ENCODE results near the gene CSGALNACT2.

The CSGALNACT2 gene

DNA sequence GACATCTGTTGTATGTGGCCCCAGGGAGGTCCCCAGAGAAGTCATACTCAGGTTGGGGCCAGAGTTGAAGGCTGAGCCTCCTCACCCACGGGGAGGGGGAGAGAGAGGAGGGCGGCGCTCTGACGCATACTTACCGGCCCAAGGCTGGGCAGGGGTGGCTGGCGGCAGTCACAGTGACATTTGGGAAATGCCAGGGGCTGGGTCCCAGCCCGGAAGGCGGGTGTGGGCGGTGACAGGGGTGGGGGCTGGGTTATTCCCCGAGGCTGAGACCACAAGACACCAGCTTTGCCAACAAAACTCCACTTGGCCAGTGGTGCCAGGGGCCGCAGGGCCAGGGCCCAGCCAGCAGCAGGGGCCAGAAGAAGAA, 87.5 kb downstream of the CSGALNACT2 start:
- Histone ChIP-seq H3K9ac (ENCODE audit: low read depth, low read length) (no peak overlapping the region), H3K9me3 (ENCODE audit: insufficient read depth, low read depth, low read length) (no peaks in the 10 kb centered on the region), H3K27ac (ENCODE audit: low read length) (no peak overlapping the region), H3K36me3 (ENCODE audit: insufficient read depth, low read depth, low read length) (no peaks in the 10 kb centered on the region), H3K4me1 (ENCODE audit: insufficient read depth, low read length) (no peaks in the 10 kb centered on the region), H3K4me3 (ENCODE audit: low read length) (no peak overlapping the region), H3K27me3 (ENCODE audit: insufficient read depth, low read length) (peaks cover 44% of the 10 kb centered on the region)

DNA sequence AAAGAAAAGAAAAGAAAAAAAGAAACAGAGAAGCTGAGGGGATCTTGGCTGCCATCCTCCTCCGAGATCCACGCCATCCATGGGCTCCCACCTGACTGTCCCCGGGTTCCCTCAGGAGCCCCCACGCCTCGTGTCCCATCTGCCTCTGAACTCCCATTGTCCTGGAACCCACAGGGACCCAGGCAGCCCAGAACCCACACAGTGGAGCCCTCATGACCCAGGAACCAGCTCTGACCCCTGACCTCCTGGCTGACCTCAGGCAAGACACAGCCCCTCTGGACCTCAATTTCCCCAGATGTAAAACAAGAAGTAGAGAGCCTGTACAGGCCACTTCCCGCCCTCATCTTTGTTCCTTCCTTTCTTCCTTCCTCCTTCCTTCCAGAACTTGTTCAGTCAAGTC, 88.2 kb downstream of the CSGALNACT2 start:
- H3K27me3 ChIP-seq (ENCODE audit: insufficient read depth, low read length), result peaks cover 51% of the 10 kb centered on the region
- H3K36me3 ChIP-seq (ENCODE audit: insufficient read depth, low read depth, low read length), result no peaks in the 10 kb centered on the region
- no peak overlapping the region for H3K4me3 ChIP-seq (ENCODE audit: low read length)
- H3K27ac ChIP-seq (ENCODE audit: low read length), result no peak overlapping the region
- H3K9me3 ChIP-seq (ENCODE audit: insufficient read depth, low read depth, low read length), result no peaks in the 10 kb centered on the region
- H3K9ac ChIP-seq (ENCODE audit: low read depth, low read length), result no peak overlapping the region
- no peaks in the 10 kb centered on the region for H3K4me1 ChIP-seq (ENCODE audit: insufficient read depth, low read length)

DNA sequence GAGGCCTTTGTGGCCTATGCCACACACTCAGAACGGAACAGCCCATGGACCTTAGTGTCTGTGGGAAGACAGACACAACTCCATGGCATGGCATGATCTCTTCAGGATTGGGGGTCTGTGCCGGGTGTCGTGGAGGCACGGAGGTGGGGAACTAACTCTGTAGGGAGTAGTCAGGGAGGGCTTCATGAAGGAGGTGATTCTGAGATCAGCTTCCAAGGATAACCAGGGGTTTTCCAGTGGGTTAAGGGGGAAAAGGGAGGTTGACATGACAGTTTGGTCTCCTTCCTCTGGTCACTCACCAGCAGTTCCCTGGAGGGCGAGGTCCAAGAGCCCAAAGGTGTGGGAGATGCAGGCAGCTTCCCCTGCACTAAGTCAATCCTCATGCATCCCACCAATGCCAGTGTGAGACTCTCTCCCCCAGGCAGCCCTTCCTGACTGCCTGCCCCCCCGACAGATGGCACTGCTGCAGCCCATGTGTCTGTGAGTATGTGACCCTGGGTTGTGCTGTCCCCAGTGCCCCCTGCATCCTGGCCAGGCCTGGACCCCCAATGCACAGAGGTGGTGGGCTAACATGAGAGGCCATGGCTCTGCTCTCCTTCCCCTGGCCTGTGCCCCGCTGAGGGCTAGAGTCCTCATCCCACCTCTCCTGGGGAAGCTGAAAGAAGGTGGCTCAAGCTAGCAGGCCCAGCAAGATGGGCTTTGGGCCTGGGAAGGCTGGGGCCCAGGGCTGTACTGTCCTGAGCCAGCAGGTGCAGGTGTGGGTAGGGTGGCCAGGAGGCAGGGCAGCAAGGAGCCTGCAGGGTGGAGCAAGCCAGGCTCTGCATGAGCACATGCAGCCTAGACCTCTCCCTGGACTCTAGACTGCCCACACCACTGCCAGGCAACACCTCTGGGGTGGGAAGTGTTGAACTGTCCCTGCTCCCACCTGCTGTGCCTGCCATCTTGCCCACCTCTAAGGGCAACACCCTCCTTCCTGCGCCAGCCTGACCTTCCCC, 88.9 kb downstream of the CSGALNACT2 start:
- Histone ChIP-seq H3K27ac (ENCODE audit: low read length) (no peak overlapping the region), H3K4me1 (ENCODE audit: insufficient read depth, low read length) (no peaks in the 10 kb centered on the region), H3K27me3 (ENCODE audit: insufficient read depth, low read length) (peaks cover 57% of the 10 kb centered on the region), H3K36me3 (ENCODE audit: insufficient read depth, low read depth, low read length) (no peaks in the 10 kb centered on the region), H3K9me3 (ENCODE audit: insufficient read depth, low read depth, low read length) (no peaks in the 10 kb centered on the region), H3K4me3 (ENCODE audit: low read length) (no peak overlapping the region), H3K9ac (ENCODE audit: low read depth, low read length) (no peak overlapping the region)

DNA sequence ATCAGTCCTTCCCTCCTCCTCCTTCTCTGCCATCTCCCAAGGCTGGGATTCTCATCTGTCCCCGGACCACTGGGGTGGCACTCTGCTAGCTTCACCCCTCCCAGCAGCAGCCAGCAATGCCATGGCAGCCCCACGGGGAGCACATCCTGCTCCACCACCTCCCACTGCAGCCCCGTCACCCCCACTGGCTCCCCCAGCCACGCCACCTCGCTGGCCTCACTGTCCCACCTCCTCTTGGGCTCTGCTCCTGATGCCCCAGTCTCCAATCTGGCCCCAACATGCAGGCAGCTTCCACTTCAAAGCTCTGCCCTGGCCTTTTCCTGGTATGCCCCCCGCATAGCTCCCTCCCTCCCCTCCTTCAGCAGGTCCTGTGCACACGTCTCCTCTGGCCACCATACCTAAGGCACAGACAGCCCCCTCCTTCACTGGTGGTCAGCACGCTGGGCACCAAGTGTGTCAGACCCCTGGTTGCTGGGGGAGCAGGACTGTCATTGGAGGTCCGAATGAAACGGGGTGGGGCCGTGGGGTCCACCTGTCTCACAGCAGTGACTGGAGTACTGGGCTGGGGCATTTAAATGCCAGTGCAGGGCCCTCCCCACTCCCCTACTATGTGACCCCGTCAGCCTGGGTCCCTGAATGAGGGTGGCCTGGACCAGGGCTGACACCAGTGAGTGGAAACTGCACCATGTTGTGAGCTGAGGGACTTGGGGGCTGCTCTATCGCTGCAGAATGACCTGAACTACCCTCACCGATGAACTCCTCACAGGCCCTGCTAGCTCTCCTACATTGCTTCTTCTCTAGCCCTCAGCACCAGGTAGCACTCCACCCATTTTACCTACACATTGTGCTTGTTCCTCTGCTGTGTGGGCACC, 89.9 kb downstream of the CSGALNACT2 start:
- H3K36me3 ChIP-seq (ENCODE audit: insufficient read depth, low read depth, low read length), result no peaks in the 10 kb centered on the region
- no peaks in the 10 kb centered on the region for H3K4me1 ChIP-seq (ENCODE audit: insufficient read depth, low read length)
- peaks cover 63% of the 10 kb centered on the region for H3K27me3 ChIP-seq (ENCODE audit: insufficient read depth, low read length)
- H3K9me3 ChIP-seq (ENCODE audit: insufficient read depth, low read depth, low read length), result no peaks in the 10 kb centered on the region
- H3K9ac ChIP-seq (ENCODE audit: low read depth, low read length), result no peak overlapping the region
- H3K4me3 ChIP-seq (ENCODE audit: low read length), result peak overlapping the region; percentile 57; the same call in 1 of the 2 replicates
- H3K27ac ChIP-seq (ENCODE audit: low read length), result no peak overlapping the region

DNA sequence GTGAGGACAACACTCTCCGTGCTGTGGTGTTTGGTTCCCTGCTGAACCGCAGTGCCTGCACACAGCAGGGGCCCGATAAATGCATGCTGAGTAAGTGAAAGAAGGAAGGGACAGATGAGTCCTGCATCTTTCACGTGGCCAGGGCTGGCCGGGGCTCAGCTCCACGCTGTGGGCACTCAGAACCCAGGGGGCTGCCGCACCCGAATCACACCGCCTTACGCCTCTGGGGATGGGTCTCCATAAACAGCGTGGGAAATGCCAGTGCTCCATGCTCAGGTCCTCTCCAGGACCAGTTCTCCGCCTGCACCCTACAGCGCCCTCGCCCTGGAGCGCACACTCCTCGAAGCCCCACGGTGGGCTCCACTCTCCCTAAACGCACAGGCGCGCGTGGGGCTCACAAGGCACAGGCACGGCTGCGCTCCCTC, 90.5 kb downstream of the CSGALNACT2 start:
- no peaks in the 10 kb centered on the region for H3K36me3 ChIP-seq (ENCODE audit: insufficient read depth, low read depth, low read length)
- no peaks in the 10 kb centered on the region for H3K4me1 ChIP-seq (ENCODE audit: insufficient read depth, low read length)
- H3K27me3 ChIP-seq (ENCODE audit: insufficient read depth, low read length), result peaks cover 63% of the 10 kb centered on the region
- H3K4me3 ChIP-seq (ENCODE audit: low read length), result peak overlapping the region; percentile 57
- H3K27ac ChIP-seq (ENCODE audit: low read length), result no peak overlapping the region
- H3K9ac ChIP-seq (ENCODE audit: low read depth, low read length), result no peak overlapping the region
- no peaks in the 10 kb centered on the region for H3K9me3 ChIP-seq (ENCODE audit: insufficient read depth, low read depth, low read length)

DNA sequence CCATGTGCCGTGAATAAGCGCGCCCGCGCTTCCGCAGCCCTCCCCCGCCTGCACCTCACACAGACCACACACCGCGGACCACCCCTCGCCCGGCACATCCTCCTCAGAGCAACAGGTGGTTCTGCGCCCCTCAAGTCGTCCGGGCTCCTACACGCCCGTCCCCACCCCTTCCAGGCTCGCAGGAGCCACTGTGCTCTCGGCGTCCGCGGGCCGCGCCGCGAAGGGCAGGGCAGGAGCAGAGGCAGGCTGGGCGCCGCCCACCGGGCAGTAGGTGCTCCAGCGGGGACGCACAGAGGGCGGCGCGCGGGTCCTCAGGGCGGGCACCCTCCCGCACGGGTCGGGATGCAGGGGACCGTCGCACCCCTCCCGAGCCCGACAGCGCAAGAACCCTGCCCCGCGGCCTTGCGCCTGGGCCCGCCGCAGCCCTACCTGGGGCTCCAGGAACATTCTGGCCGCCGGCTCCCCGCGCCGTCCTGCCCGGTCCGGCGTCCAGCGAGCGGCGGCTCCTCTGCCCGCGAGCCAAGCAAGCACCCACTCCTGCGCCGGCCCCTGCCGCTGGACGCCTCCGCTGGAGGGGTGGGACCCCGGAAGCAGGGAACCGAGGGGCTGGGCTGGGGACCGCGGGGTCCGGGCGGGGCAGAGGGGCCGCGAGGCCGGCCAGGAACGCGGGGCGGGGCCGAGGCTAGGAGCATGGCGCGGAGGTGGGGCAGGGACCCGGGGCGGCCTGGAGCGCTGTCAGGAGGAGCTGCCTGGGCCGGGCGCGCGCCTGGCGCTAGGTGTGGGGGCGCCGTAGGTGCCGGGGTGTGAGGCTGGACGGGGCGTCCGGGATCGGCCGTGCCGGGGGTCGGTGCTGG, 91.2 kb downstream of the CSGALNACT2 start:
- H3K27ac ChIP-seq (ENCODE audit: low read length), result no peak overlapping the region
- peaks cover 63% of the 10 kb centered on the region for H3K27me3 ChIP-seq (ENCODE audit: insufficient read depth, low read length)
- no peaks in the 10 kb centered on the region for H3K4me1 ChIP-seq (ENCODE audit: insufficient read depth, low read length)
- no peaks in the 10 kb centered on the region for H3K9me3 ChIP-seq (ENCODE audit: insufficient read depth, low read depth, low read length)
- no peaks in the 10 kb centered on the region for H3K36me3 ChIP-seq (ENCODE audit: insufficient read depth, low read depth, low read length)
- no peak overlapping the region for H3K9ac ChIP-seq (ENCODE audit: low read depth, low read length)
- H3K4me3 ChIP-seq (ENCODE audit: low read length), result peak overlapping the region; percentile 57

DNA sequence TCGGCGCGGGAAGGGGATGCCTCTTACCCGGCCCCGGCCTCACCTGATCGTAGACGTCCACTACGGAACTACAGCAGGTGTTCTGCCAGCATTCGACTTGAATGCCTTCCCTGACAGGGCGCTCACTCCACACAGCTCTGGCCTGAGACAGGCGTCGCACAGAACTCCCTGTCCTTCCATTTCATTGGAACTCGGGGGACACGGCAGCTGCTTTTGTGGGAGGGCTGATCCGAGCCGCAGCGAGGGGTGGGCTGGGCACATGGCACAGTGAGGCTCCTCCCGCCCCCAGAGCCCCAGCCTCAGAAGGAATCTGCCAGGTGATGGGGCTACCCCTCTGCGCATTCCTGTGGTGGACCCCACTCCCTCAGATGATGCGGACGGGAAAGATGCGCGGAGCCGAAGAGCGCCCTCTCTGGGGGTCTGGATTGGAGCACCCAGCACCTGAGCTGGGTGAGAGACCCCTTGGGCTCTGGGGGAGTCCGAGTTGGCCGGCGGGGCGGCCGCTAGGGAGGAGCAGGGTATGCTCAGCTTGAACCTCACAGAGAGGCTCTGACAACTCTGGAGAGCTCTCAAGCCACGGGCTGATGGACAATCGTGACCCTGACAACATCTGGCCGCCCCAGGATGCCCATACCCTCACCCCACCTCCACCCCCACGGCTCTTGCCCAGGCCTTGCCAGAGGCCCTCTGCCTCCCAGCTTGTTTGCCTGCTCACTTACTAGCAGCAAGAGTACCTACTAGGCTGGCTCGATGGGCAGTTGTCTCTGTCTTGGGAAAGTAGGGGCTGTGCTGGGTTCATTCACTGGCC, 92.1 kb downstream of the CSGALNACT2 start:
- H3K27ac ChIP-seq (ENCODE audit: low read length), result no peak overlapping the region

DNA sequence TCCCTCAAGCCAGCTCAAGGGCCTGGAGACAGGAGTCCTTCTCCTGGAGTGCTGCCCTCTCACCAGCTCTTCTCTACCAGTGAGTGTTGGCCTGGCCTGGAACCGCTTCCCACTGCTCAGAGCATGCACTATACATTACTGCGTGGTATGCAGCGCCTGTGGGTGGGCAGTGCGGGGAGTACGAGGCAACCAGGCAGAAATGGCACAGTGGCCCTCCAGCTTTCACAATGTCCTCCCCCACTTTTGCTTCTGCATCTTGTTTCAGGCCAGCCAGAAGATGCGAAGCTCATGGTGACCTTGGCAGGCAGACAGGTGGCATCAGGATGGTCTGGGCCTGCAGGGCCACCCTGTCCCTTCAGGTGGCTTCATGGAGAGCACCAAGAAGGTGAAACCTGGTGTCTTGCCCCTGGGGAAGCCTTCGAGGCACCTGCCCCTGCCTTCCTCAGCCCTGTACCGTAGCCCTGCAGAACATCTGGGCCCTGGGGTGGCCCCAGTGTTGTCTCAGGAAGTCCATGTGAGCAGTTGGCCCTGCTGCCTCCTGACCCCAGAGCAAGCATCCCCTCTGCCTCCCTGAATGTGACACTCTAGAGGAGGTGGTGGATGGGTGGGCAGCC, 92.8 kb downstream of the CSGALNACT2 start:
- Histone ChIP-seq H3K9ac (ENCODE audit: low read depth, low read length) (no peak overlapping the region), H3K36me3 (ENCODE audit: insufficient read depth, low read depth, low read length) (no peaks in the 10 kb centered on the region), H3K4me1 (ENCODE audit: insufficient read depth, low read length) (no peaks in the 10 kb centered on the region), H3K27me3 (ENCODE audit: insufficient read depth, low read length) (peaks cover 63% of the 10 kb centered on the region), H3K27ac (ENCODE audit: low read length) (no peak overlapping the region), H3K4me3 (ENCODE audit: low read length) (no peak overlapping the region), H3K9me3 (ENCODE audit: insufficient read depth, low read depth, low read length) (no peaks in the 10 kb centered on the region)

More for the DNA sequence above, 92.1 kb downstream of the CSGALNACT2 start:
- Histone ChIP-seq H3K27me3 (ENCODE audit: insufficient read depth, low read length) (peaks cover 63% of the 10 kb centered on the region), H3K4me1 (ENCODE audit: insufficient read depth, low read length) (no peaks in the 10 kb centered on the region), H3K4me3 (ENCODE audit: low read length) (peak overlapping the region; percentile 57; the same call in 1 of the 2 replicates), H3K9ac (ENCODE audit: low read depth, low read length) (no peak overlapping the region), H3K36me3 (ENCODE audit: insufficient read depth, low read depth, low read length) (no peaks in the 10 kb centered on the region), H3K9me3 (ENCODE audit: insufficient read depth, low read depth, low read length) (no peaks in the 10 kb centered on the region)

DNA sequence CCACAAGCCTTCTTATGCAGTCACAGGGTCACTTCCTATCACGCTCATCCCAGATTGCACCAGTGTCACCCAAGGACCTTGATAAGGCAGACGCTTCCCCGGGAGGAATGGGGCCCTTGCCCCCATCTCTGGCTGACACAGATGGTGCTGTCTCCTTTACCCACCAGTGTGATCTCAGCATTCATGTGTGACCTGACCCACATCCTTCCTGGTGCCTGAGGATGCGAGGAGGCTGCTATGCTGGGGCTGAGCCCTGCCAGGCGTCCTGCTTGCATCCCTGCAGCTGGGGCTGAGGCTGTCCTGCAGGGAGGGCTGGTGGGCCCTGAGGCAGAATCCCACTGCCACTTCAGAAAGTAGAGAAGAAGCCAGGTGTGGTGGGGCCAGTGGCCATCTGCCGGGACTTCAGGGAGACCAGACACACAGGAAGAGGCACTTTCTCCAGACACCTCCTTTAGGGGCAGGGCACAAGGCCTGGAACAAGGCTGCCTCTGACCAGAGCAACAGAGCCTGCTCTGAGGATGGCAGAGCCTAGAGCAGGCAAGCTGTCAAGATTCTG, 93.4 kb downstream of the CSGALNACT2 start:
- Histone ChIP-seq H3K9ac (ENCODE audit: low read depth, low read length) (no peak overlapping the region), H3K4me1 (ENCODE audit: insufficient read depth, low read length) (no peaks in the 10 kb centered on the region), H3K4me3 (ENCODE audit: low read length) (no peak overlapping the region), H3K27ac (ENCODE audit: low read length) (no peak overlapping the region), H3K36me3 (ENCODE audit: insufficient read depth, low read depth, low read length) (no peaks in the 10 kb centered on the region), H3K9me3 (ENCODE audit: insufficient read depth, low read depth, low read length) (no peaks in the 10 kb centered on the region), H3K27me3 (ENCODE audit: insufficient read depth, low read length) (peaks cover 60% of the 10 kb centered on the region)

Data from iPS-20b (cell line).